PC-9 (cell line): ENCODE data around the gene TCP11L1. TPM values are rescaled to one million over a fixed set of nuclear protein-coding genes. Genes with fewer than 3 reads are reported as not detected.

Experiments used
- BruUV-seq: library from RNA; stranded (reverse); fragments of 400-500 nt; replicated peaks from 2 replicates; lab custom pipeline; 2021; lab: Mats Ljungman, UMichigan
- CTCF ChIA-PET: fragments of 300-600 bp; sonication (Branson Sonifier 250); formaldehyde crosslinking; loops from one replicate; lab custom pipeline; 2022; ENCODE audit warnings: antibody characterized with exemption; lab: Charles Lee
- POLR2A ChIA-PET: fragments of 300-600 bp; sonication (Branson Sonifier 250); formaldehyde crosslinking; loops from one replicate; lab custom pipeline; 2022; ENCODE audit warnings: antibody characterized with exemption; ENCODE audit not compliant: unreplicated experiment; lab: Charles Lee
- DNase-seq, 2 experiments: peaks; one replicate each; pipeline versions ENCODE4 v3.0.0 to v3.0.0-alpha.2; 2015 to 2022; ENCODE audit warnings: mixed read lengths in 1 of 2
- H2AFZ ChIP-seq: fragments of 200-600 bp; sonication (generic); 2 replicates; pipeline ENCODE4 v1.8.1; 2017; ENCODE audit warnings: antibody characterized with exemption
- H3F3A ChIP-seq: fragments of 200-600 bp; sonication (generic); 2 replicates; pipeline ENCODE4 v1.8.1; 2017; ENCODE audit warnings: antibody characterized with exemption, mild to moderate bottlenecking, low read depth; ENCODE audit not compliant: insufficient read depth
- H3K27ac ChIP-seq: fragments of 200-600 bp; sonication (generic); 2 replicates; pipeline ENCODE4 v1.6.1; 2016; ENCODE audit warnings: mixed run types
- H3K27me3 ChIP-seq: fragments of 200-600 bp; sonication (generic); 2 replicates; pipeline ENCODE4 v1.6.1; 2016; ENCODE audit warnings: low read depth, mixed run types; ENCODE audit not compliant: insufficient read depth
- H3K36me3 ChIP-seq: fragments of 200-600 bp; sonication (generic); 2 replicates; pipeline ENCODE4 v1.6.1; 2016; ENCODE audit warnings: low read depth, mixed run types
- H3K4me1 ChIP-seq: fragments of 200-600 bp; sonication (generic); replicated peaks from 2 replicates; pipeline ENCODE4 v1.6.1; 2016; ENCODE audit warnings: mixed run types; ENCODE audit not compliant: insufficient read depth
- H3K4me2 ChIP-seq: fragments of 200-600 bp; sonication (generic); 2 replicates; pipeline ENCODE4 v1.6.1; 2017; ENCODE audit warnings: mixed run types
- H3K4me3 ChIP-seq: fragments of 200-600 bp; sonication (generic); 2 replicates; pipeline ENCODE4 v1.6.1; 2016; ENCODE audit warnings: mixed run types
- H3K79me2 ChIP-seq: fragments of 200-600 bp; sonication (generic); 2 replicates; pipeline ENCODE4 v1.6.1; 2017; ENCODE audit warnings: low read depth, mixed run types
- H3K9me2 ChIP-seq: fragments of 200-600 bp; sonication (generic); 2 replicates; pipeline ENCODE4 v1.8.1; 2017; ENCODE audit warnings: mild to moderate bottlenecking; ENCODE audit not compliant: insufficient read depth
- H3K9me3 ChIP-seq: fragments of 200-600 bp; sonication (generic); 2 replicates; pipeline ENCODE4 v1.8.1; 2016; ENCODE audit warnings: low read depth; ENCODE audit not compliant: insufficient read depth
- H4K20me1 ChIP-seq: fragments of 200-600 bp; sonication (generic); 2 replicates; pipeline ENCODE4 v1.8.1; 2017; ENCODE audit not compliant: insufficient read depth
- CTCF ChIP-seq: fragments of 200-600 bp; sonication (generic); conservative IDR thresholded peaks from 2 replicates; pipeline ENCODE4 v1.6.1; 2017; ENCODE audit warnings: mixed run types, antibody characterized with exemption, mild to moderate bottlenecking, moderate library complexity
- EZH2 ChIP-seq: fragments of 200-600 bp; sonication (generic); IDR thresholded peaks from 2 replicates; pipeline ENCODE4 v1.8.0; 2017; ENCODE audit warnings: antibody characterized with exemption, low read depth
- intact Hi-C: fragments of 100-400 bp; cut with micrococcal nuclease; formaldehyde crosslinking; loops from one replicate; pipeline ENCODE4 v1.10.0; 2022; ENCODE audit not compliant: unreplicated experiment
- total RNA-seq: library from RNA; stranded (reverse); gene quantifications from 2 replicates; pipeline ENCODE4 v1.2.3, GENCODE V29; 2021

TCP11L1 gene
- total RNA-seq, 1 experiment from 2014 or later: 8.1 TPM

GRCh38 chr11:33083918-33084317 lies 44.5 kb downstream of the TCP11L1 start:
- H3K27ac ChIP-seq: no peak overlapping the region
- no peaks in the 10 kb centered on the region for H4K20me1 ChIP-seq
- CTCF ChIA-PET: interaction anchor here (0.5 kb wide), 1 partner anchor 243 kb away, joined by 5 read pairs; no protein-coding TSS in a partner anchor
- POLR2A ChIA-PET: no interaction called here
- H3K4me3 ChIP-seq: no peak overlapping the region
- peaks cover 12% of the 10 kb centered on the region; the same call in 1 of the 2 replicates for H3K36me3 ChIP-seq
- no peaks in the 10 kb centered on the region for H3K27me3 ChIP-seq
- DNase-seq: no peak
- TF ChIP-seq EZH2 (no peak), CTCF (no peak)
- no peaks in the 10 kb centered on the region for H3K4me1 ChIP-seq
- H3K9me2 ChIP-seq: no peaks in the 10 kb centered on the region
- H3K79me2 ChIP-seq: no peaks in the 10 kb centered on the region
- intact Hi-C loops: no loop called here
- no TSS peak for BruUV-seq
- no peak overlapping the region for H3K4me2 ChIP-seq
- no peaks in the 10 kb centered on the region for H3F3A ChIP-seq
- no peaks in the 10 kb centered on the region; the same call in 1 of the 2 replicates for H3K9me3 ChIP-seq
- no peak overlapping the region for H2AFZ ChIP-seq

- Histone ChIP-seq H3K4me3 (no peak overlapping the region), H3K9me2 (no peaks in the 10 kb centered on the region), H3K9me3 (no peaks in the 10 kb centered on the region; the same call in 1 of the 2 replicates), H3F3A (no peaks in the 10 kb centered on the region), H3K27me3 (no peaks in the 10 kb centered on the region), H3K79me2 (no peaks in the 10 kb centered on the region), H3K36me3 (peaks cover 12% of the 10 kb centered on the region; the same call in 1 of the 2 replicates), H3K4me1 (no peaks in the 10 kb centered on the region), H3K27ac (no peak overlapping the region), H2AFZ (no peak overlapping the region), H3K4me2 (no peak overlapping the region), H4K20me1 (no peaks in the 10 kb centered on the region)
- ChIA-PET CTCF (no interaction called here), POLR2A (no interaction called here)
- TF ChIP-seq CTCF: no peak
- no peak for TF ChIP-seq EZH2
- no TSS peak for BruUV-seq
- intact Hi-C loops: no loop called here
- no peak for DNase-seq
Measured at GRCh38 chr11:33086017-33086416, 46.6 kb downstream of the TCP11L1 start.

GRCh38 chr11:33089776-33090175 lies 50.4 kb downstream of the TCP11L1 start:
- H3K36me3 ChIP-seq: peaks cover 9% of the 10 kb centered on the region; the same call in 1 of the 2 replicates
- no TSS peak for BruUV-seq
- no peak overlapping the region for H3K27ac ChIP-seq
- H3K79me2 ChIP-seq: no peaks in the 10 kb centered on the region
- H3K27me3 ChIP-seq: no peaks in the 10 kb centered on the region
- intact Hi-C loops: no loop called here
- no peaks in the 10 kb centered on the region for H4K20me1 ChIP-seq
- no peaks in the 10 kb centered on the region for H3F3A ChIP-seq
- H3K4me1 ChIP-seq: no peaks in the 10 kb centered on the region
- H3K4me3 ChIP-seq: no peak overlapping the region
- CTCF ChIA-PET: no interaction called here
- POLR2A ChIA-PET: no interaction called here
- H3K4me2 ChIP-seq: no peak overlapping the region
- no peak overlapping the region for H2AFZ ChIP-seq
- TF ChIP-seq CTCF (no peak), EZH2 (no peak)
- no peaks in the 10 kb centered on the region for H3K9me2 ChIP-seq
- no peaks in the 10 kb centered on the region for H3K9me3 ChIP-seq
- DNase-seq: no peak
